Activated CD8-positive, alpha-beta memory T cell treated with anti-CD3 and anti-CD28 coated beads, Interleukin-2, amount 50 U/mL, for 4 hours (primary cell): ENCODE results near the gene GAPDH.
A peak's percentile ranks its signal among the peaks of the same experiment; 100 is the strongest.
"Not testable (repeated sequence)": the region's sequence is repeated elsewhere in the genome, so short reads cannot be mapped to it uniquely, and the experiment has no call there.

Experiments used
- DNase-seq: peaks from one replicate; pipeline ENCODE4 v3.0.0-alpha.2; 2020

The GAPDH gene

GRCh38 chr12:6547987-6548386 lies 13.7 kb downstream of the GAPDH start:
- DNase-seq = no peak

- no peak for DNase-seq
These were observed 14.2 kb downstream of the GAPDH start for GRCh38 chr12:6548556-6548955.

- DNase-seq = no peak
These were observed 14.8 kb downstream of the GAPDH start for GRCh38 chr12:6548966-6549683.

- DNase-seq = no peak
These were observed 15.4 kb downstream of the GAPDH start for GRCh38 chr12:6549684-6550151.

- no peak for DNase-seq
These were observed 16.2 kb downstream of the GAPDH start for GRCh38 chr12:6550294-6551062.

GRCh38 chr12:6551063-6551461 lies 16.7 kb downstream of the GAPDH start:
- no peak for DNase-seq

- no peak for DNase-seq
These were observed 17.3 kb downstream of the GAPDH start for GRCh38 chr12:6551496-6552139.

GRCh38 chr12:6552140-6552551 lies 17.8 kb downstream of the GAPDH start:
- DNase-seq = no peak

GRCh38 chr12:6553051-6553868 lies 18.9 kb downstream of the GAPDH start:
- DNase-seq = no peak

GRCh38 chr12:6554168-6555017 lies 20.1 kb downstream of the GAPDH start:
- peak; percentile 68 for DNase-seq

GRCh38 chr12:6555018-6555691 lies 20.8 kb downstream of the GAPDH start:
- no peak for DNase-seq

- DNase-seq = not testable (repeated sequence)
These were observed 22.1 kb downstream of the GAPDH start for GRCh38 chr12:6556496-6556817.

GRCh38 chr12:6556857-6557256 lies 22.5 kb downstream of the GAPDH start:
- DNase-seq = no peak

- DNase-seq = not testable (repeated sequence)
These were observed 23.9 kb downstream of the GAPDH start for GRCh38 chr12:6558014-6558760.

GRCh38 chr12:6559500-6559899 lies 25.2 kb downstream of the GAPDH start:
- no peak for DNase-seq

- DNase-seq = no peak
These were observed 26.3 kb downstream of the GAPDH start for GRCh38 chr12:6560501-6561205.

- no peak for DNase-seq
These were observed 28.6 kb downstream of the GAPDH start for GRCh38 chr12:6562881-6563280.

GRCh38 chr12:6563448-6564050 lies 29.2 kb downstream of the GAPDH start:
- DNase-seq = peak; percentile 76

- DNase-seq = no peak
These were observed 32.9 kb downstream of the GAPDH start for GRCh38 chr12:6567112-6567670.
